ENCODE data around the gene ABLIM3. TPM values are rescaled to one million over a fixed set of nuclear protein-coding genes. Genes with fewer than 3 reads are reported as not detected.
"Not testable (repeated sequence)": the region's sequence is repeated elsewhere in the genome, so short reads cannot be mapped to it uniquely, and the experiment has no call there.

Gene ABLIM3
- total and polyA plus RNA-seq, 11 donors: 43.2 to 175 (median 97.8) TPM

GRCh38 chr5:149271716-149272563, 130.6 kb downstream of the ABLIM3 start, which contains the start of gene AFAP1L1:
TSS of gene AFAP1L1 (plus strand) at chr5:149271859. CDS start at chr5:149271969, 110 bp downstream.
- ATAC-seq: peak; percentile 89 to 94 (median 90)
- WGBS, 4 donors: 0 to 2% (median 0%) methylated on average over 11 to 81 of the region's 81 CpGs
- Histone ChIP-seq H3K27ac (peak within 1 kb of the TSS; percentile 85 to 98 (median 94)), H3K9me3 (peaks cover 0 to 14% (median 8%) of the 10 kb centered on the region in 12 donors), H3K4me1 (peaks cover 0 to 54% (median 30%) of the 10 kb centered on the region in 12 donors), H3K27me3 (peaks cover 0 to 24% (median 0%) of the 10 kb centered on the region in 9 donors), H3K4me3 (peak within 1 kb of the TSS; percentile 61 to 94 (median 72)), H3K36me3 (peaks cover 0 to 6% (median 0%) of the 10 kb centered on the region in 9 donors)
- TF ChIP-seq, protein P1, sequence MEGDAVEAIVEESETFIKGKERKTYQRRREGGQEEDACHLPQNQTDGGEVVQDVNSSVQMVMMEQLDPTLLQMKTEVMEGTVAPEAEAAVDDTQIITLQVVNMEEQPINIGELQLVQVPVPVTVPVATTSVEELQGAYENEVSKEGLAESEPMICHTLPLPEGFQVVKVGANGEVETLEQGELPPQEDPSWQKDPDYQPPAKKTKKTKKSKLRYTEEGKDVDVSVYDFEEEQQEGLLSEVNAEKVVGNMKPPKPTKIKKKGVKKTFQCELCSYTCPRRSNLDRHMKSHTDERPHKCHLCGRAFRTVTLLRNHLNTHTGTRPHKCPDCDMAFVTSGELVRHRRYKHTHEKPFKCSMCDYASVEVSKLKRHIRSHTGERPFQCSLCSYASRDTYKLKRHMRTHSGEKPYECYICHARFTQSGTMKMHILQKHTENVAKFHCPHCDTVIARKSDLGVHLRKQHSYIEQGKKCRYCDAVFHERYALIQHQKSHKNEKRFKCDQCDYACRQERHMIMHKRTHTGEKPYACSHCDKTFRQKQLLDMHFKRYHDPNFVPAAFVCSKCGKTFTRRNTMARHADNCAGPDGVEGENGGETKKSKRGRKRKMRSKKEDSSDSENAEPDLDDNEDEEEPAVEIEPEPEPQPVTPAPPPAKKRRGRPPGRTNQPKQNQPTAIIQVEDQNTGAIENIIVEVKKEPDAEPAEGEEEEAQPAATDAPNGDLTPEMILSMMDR (IDR thresholded peaks at IDR 0.05): peak in 1 of 12 donors; percentile 3
- TF ChIP-seq POLR2A (IDR thresholded peaks at IDR 0.05): peak; percentile 14 to 59
- intact Hi-C loops (cut with DNase I): loop anchor here in 3 of 10 donors (5.0 kb wide), 5 partner anchors 35 to 290 kb away; partner anchors contain the start of gene PCYOX1L (in 2 of the 3)
- peak; percentile 86 to 88 (median 86) for DNase-seq

- peak in 2 of 4 donors; percentile 9 to 23 for ATAC-seq
- Histone ChIP-seq H3K4me3 (peak overlapping the region; percentile 61 to 94 (median 72)), H3K4me1 (peaks cover 0 to 57% (median 38%) of the 10 kb centered on the region in 12 donors), H3K27ac (peak overlapping the region; percentile 85 to 98 (median 94)), H3K9me3 (peaks cover 0 to 14% (median 8%) of the 10 kb centered on the region in 12 donors), H3K27me3 (peaks cover 0 to 24% (median 0%) of the 10 kb centered on the region in 9 donors)
- 24 to 28% (median 25%) methylated on average over 14 to 16 of the region's 16 CpGs for WGBS, 4 donors
- intact Hi-C loops (cut with DNase I): loop anchor here in 3 of 10 donors (5.0 kb wide), 5 partner anchors 35 to 290 kb away; partner anchors contain the start of gene PCYOX1L (in 2 of the 3)
- not testable (repeated sequence) for H3K36me3 ChIP-seq, DNase-seq
Measured at GRCh38 chr5:149272781-149273180, 131.5 kb downstream of the ABLIM3 start.

DNA sequence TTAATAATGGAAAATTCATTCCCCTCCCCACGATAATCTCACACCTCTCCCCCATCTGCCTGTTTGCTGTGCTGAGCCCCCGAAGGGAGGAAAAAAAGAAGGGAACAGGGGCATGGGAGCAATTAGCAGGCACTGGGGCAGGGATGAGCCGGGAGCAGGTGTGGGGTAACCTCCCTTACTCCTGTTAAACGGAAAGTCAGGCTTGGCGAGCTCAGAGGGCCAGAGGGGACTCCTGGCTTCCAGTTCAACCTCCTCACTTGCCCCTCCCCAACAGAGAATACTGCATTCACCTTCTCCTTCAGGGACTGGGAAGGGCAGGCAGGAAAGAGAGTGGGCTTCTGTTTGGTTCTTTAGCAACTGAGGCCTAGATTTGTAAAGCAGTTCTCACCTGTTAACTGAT, 131.9 kb downstream of the ABLIM3 start:
- Histone ChIP-seq H3K27ac (peak overlapping the region; percentile 85 to 98 (median 94)), H3K4me3 (peak overlapping the region; percentile 61 to 94 (median 72)), H3K36me3 (peaks cover 0 to 9% (median 0%) of the 10 kb centered on the region in 9 donors), H3K4me1 (peaks cover 0 to 59% (median 43%) of the 10 kb centered on the region in 12 donors), H3K27me3 (peaks cover 0 to 24% (median 0%) of the 10 kb centered on the region in 9 donors), H3K9me3 (peaks cover 0 to 11% (median 7%) of the 10 kb centered on the region in 12 donors)
- intact Hi-C loops (cut with DNase I): loop anchor here in 3 of 10 donors (5.0 kb wide), 5 partner anchors 34 to 289 kb away; partner anchors contain the start of gene PCYOX1L (in 2 of the 3)
- WGBS, 4 donors: 30 to 47% (median 36%) methylated on average over 5 of the region's 5 CpGs
- ATAC-seq: peak in 1 of 4 donors; percentile 14
- DNase-seq: no peak
- TF ChIP-seq, protein P1 (IDR thresholded peaks at IDR 0.05): no peak
- TF ChIP-seq POLR2A (IDR thresholded peaks at IDR 0.05): no peak

DNA sequence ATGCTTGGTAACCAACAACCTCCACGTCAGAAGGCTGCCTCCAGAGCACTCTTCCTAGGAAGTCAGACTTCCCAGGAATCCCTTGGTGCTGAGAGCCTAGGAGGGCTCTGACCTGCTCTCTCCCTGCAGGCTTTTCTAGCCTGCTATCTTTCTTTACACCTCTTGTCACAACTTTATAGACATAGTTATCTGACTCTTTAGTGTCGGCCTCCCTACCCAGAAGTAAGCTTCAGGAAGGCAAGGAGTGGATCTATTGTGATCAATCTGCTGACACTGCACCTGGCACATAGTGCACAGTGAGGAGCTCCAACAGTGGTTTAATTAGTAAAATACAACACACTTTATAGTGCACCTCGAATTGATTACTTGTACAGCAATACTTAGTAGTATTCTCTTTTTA, 132.7 kb downstream of the ABLIM3 start:
- Histone ChIP-seq H3K27me3 (peaks cover 0 to 24% (median 0%) of the 10 kb centered on the region in 9 donors), H3K4me1 (peaks cover 0 to 66% (median 50%) of the 10 kb centered on the region in 12 donors), H3K4me3 (peak overlapping the region in 8 of 12 donors; percentile 69 to 94 (median 76)), H3K9me3 (peaks cover 0 to 4% (median 1%) of the 10 kb centered on the region in 12 donors), H3K27ac (peak overlapping the region in 11 of 12 donors; percentile 85 to 98 (median 95)), H3K36me3 (peaks cover 0 to 9% (median 0%) of the 10 kb centered on the region in 9 donors)
- intact Hi-C loops (cut with DNase I): loop anchor here in 3 of 10 donors (5.0 kb wide), 5 partner anchors 33 to 288 kb away; partner anchors contain the start of gene PCYOX1L (in 2 of the 3)
- ATAC-seq (peak in 1 of 4 donors; percentile 1), DNase-seq (no peak)
- WGBS, 4 donors: 36 to 49% (median 42%) methylated on average over 3 of the region's 3 CpGs
- no peak for TF ChIP-seq POLR2A (IDR thresholded peaks at IDR 0.05)
- TF ChIP-seq, protein P1 (IDR thresholded peaks at IDR 0.05): no peak
